Inflammatory macrophage treated with lipopolysaccharide for 1 hour (primary cell): ENCODE results near the gene LGR6.
A peak's percentile ranks its signal among the peaks of the same experiment; 100 is the strongest.
"Not testable (repeated sequence)": the region's sequence is repeated elsewhere in the genome, so short reads cannot be mapped to it uniquely, and the experiment has no call there.

ENCODE experiments used
- DNase-seq, 2 donors: peaks; one replicate each; pipeline ENCODE4 v3.0.0-alpha.2; 2020 to 2022

The LGR6 gene, protein sequence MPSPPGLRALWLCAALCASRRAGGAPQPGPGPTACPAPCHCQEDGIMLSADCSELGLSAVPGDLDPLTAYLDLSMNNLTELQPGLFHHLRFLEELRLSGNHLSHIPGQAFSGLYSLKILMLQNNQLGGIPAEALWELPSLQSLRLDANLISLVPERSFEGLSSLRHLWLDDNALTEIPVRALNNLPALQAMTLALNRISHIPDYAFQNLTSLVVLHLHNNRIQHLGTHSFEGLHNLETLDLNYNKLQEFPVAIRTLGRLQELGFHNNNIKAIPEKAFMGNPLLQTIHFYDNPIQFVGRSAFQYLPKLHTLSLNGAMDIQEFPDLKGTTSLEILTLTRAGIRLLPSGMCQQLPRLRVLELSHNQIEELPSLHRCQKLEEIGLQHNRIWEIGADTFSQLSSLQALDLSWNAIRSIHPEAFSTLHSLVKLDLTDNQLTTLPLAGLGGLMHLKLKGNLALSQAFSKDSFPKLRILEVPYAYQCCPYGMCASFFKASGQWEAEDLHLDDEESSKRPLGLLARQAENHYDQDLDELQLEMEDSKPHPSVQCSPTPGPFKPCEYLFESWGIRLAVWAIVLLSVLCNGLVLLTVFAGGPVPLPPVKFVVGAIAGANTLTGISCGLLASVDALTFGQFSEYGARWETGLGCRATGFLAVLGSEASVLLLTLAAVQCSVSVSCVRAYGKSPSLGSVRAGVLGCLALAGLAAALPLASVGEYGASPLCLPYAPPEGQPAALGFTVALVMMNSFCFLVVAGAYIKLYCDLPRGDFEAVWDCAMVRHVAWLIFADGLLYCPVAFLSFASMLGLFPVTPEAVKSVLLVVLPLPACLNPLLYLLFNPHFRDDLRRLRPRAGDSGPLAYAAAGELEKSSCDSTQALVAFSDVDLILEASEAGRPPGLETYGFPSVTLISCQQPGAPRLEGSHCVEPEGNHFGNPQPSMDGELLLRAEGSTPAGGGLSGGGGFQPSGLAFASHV

DNA sequence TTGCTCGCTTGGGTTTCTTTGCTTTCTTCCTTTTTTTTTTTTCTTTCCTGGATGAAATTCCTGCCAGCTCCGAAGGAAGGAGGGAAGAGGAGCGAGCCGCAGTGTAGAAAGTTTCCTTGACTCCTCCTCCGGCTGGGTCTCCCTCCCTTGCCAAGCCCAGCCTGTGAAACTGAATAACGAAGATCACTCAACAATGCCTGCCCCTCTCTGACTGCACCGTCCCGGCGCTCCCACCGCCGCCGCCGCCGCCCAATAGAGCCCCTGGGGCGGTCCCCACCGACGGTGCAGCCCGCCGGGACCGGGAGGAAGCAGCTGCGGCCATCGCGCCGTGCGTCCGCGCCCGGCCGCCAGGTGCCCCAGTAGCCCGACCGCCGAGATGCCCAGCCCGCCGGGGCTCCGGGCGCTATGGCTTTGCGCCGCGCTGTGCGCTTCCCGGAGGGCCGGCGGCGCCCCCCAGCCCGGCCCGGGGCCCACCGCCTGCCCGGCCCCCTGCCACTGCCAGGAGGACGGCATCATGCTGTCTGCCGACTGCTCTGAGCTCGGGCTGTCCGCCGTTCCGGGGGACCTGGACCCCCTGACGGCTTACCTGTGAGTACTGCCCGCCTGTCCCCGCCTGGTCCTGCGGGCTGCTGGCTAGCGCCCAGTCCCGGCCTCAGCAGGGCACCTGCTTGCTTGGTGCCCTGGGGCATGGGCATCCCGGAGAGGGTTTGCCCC lies at the start of gene LGR6:
Gene LGR6, plus strand, starts transcription at position 186 of the 714 bp plus-strand sequence. Its CDS starts 191 bp downstream, at position 377.
- no peak for DNase-seq

DNA sequence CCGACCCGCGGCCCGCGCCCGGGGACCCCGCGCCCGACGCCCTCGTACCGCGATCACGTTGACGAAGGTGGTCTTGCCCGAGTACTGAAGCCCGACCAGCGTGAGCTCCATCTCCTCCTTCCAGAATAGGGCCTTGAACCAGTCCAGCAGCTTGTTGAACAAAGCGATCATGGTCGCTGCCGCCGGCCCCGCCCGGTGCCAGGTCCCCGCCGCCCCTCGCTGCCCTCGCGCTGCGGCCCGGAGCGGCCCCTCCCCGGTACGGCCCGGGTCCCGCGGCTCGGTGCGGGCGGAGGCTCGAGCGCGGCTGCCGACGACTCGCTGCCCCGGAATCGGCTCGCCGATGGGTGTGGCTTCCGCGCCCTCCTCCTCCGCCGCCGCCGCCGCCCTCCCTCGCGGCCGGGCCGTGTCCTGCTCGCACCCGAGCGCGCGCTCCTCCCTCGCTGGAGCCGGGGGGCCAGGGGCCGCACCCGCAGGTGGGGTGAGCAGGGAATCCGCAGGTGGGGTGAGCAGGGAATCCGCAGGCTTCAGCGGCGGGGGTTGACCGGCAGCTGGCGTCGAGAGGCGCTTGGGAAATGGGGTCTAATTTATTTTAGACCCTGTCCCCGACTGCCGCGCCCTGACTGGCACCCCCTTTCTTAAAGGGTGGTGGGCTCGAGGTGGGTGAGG lies 49.1 kb upstream of the LGR6 start, which contains the start of gene ARL8A:
Gene ARL8A, minus strand, starts transcription at position 336 of the 666 bp plus-strand sequence. Its CDS starts 165 bp downstream, at position 171.
- peak in 1 of 2 donors; percentile 55 for DNase-seq

DNA sequence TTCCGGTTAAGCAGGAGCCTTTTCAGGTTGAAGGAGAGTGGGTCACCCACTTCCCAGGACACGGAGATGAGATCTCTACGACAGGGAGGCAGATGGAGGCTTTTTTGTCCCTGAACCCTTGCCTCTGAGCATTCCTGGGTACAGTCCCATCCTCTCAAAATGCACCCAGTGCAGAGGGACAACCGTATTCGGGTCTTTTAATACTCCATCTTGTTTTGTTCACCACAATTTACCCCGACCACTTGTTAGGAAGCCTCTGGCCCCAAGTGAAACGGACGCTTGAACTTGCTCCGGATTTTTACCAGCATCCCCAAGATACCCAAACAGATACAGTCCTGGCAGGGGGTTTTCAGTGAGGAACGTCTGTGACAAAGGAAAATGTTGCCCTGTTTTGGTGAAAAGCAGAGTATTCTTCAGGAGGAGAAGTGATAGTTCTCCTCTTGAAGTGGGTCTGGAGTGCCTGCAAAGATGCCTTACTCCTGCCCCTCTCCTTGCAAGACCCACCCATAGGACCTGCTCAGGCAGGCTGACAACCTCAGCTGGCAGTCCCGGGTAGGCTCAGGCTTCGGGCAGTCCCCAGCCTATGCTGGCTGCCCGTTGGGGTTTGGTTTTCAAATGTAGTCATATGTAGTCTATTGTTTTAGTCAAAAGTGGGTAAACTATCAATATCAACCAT lies 48.4 kb upstream of the LGR6 start:
- DNase-seq = no peak

DNA sequence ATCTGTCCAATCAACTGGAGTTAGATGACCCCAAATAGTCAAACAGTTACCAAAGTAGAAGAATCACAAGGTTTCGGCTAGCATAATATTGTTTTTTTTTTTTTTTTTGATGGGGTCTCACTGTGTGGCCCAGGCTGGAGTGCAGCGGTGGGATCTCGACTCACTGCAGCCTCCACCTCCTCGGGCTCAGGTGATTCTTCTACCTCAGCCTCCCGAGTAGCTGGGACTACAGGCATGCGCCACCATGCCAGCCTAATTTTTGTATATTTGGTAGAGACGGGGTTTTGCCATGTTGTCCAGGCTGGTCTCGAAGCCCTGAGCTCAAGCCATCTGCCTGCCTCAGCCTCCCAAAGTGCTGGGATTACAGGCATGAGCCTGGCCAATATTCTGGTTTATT lies 47.9 kb upstream of the LGR6 start:
- DNase-seq = not testable (repeated sequence)

DNA sequence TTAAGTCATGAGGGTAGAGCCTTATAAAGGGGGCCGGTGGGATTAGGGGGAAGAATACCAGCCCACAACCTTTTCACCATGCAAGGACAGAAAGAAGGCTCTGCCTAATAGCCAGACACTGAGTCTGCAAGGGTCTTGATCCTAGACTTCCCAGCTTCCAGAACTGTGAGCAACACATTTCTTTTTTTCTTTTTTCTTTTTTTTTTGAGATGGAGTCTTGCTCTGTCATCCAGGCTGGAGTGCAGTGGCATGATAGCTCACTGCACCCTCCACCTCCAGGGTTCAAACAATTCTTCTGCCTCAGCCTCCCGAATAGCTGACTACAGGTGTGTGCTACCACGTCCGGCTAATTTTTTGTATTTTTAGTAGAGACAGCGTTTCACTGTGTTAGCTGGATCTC lies 47.3 kb upstream of the LGR6 start:
- no peak for DNase-seq

DNA sequence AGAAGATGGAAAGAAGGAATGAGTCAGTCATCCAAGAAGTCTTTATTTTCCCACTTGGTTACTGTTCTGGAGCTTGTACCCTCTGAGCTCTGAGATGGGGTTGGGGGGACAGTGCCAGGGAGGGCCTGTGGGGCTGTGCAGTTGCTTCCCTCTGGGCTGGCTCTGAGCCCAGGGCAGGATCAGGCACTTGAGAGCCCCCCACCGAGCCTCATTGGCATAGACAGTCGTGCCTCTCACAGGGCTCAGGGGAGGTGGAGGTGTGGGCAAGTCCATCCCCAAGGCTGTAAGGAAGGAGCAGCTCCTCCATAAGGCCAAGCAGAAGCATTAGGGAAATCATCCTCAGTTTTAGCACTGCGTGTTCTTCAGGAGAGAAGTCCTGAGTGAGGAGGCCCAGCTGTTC lies 46.6 kb upstream of the LGR6 start:
- no peak for DNase-seq

DNA sequence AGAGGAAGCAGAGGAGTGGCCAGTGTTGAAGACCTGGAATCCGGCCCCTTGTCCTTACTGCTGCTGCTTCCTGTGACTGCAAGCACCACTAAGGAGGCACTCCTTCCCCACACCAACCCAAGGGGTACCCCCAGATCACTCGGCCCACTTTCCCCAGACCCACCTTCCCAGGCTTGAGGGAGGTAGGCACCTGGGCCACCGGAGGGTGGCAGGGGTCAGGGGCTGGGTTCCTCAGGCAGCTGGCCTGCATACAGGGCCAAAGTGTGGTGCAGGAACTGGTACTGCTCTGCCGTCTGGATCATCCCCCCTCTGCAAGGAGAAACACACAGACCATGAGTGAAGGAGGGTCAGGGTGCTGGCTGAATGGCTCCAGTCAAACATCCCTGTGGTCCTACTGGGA lies 45.2 kb upstream of the LGR6 start:
- DNase-seq = no peak

DNA sequence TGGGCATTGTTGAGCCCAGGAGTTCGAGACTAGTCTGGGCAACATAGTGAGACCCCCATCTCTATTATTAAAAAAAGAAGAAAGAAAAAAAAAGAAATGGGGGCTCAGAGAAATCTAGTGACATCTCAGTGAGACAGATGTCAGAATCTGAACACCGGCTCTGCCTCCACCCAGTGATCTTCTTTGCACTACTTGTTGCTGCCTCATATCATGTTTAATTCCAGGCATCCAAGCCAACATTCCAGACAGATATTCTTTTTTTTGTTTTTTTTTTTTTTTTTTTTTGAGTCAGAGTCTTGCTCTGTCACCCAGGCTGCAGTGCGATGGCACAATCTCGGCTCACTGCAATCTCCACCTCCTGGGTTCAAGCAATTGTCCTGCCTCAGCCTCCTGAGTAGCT lies 44.0 kb upstream of the LGR6 start:
- no peak for DNase-seq

DNA sequence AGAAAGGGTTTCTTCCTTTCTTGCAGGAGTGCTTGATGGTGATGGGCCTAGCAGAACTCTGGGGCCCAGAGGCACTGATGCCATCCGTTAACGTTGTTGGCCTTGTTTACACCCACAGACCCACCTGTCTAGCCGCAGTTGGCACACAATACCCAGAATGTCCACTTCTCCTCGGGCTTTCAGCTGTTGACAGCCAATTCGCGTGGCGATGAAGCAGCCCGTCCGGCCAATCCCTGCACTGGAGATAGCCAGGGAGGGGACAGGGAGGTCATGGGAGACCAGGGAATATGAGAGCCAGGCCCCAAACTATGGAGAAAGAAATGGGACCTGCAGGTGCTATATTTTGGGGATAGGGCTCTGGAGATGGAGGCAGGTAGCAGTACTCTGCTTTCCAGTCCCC lies 43.4 kb upstream of the LGR6 start:
- no peak for DNase-seq

DNA sequence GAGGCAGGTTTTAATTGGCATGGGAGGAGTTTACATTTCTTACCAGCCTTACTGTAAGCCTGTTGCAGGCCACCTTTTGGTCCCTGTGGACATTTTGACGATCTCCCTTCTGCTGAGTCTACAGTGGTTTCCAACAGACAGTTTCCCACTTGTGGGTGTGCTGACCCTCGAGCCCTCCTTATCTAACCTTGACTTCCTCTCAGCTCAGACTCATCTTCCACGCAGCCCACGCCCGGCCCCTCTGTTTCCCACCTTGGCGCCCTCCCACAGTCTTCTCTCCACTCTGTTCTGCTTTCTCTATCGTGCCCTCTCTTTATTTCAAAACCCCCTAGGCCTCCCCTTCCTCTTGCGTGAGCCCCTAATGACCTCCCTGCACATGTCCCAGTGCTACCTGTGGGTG lies 43.0 kb upstream of the LGR6 start:
- DNase-seq = no peak

DNA sequence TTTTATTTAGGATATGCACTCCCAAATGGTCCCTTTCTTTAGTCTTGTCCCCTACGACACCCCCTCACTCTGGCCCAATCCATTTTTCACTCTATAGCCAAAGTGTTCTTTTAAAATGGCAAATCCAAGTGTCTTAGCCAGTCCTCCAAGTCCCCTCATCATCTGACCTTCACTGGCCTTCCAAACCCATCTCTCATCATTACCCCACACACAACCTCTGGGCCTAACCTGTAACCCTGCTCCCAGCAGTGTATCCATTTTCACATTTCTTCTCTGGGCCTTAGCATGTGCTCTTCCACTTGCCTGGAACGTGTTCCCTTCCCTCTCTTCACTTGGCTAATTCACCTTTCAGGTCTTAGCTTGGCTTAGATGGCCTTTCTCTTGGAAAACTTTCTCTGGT lies 42.6 kb upstream of the LGR6 start:
- no peak for DNase-seq

DNA sequence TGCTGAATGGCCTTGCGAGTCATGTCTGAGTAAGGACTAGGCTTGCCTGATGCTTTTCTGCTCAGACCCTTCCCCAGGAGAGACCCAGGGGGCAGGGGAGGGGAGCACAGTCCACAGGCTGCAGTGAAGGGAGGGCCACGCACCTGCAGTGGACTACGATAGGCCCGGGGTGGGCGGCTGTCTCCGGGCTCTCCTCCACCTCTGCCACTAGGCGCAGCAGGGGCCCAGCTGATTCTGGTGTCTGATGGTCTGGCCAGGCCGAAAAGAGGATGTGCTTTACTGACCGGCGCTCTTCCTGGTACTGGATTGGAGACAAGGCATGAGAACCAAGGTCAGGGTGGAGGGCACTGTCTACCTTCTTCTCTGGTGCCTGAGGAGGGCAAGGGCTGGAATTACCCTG lies 41.2 kb upstream of the LGR6 start:
- DNase-seq = no peak

DNA sequence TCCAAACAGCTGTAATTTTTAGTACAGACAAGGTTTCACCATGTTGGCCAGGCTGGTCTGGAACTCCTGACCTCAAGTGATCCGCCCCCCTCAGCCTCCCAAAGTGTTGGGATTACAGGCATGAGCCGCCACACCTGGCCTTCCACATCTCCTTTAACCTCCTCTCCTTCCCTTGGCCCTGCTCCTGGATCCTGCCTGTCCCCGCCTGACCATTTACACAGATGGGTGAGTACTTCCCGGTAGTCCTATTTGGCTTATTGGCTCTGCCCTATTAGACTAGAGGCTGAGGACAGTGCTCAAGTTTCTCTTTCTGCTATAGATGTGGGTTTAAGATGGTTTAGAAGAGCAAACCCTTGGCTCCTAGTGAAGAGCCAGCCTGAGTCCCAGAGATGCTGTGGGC lies 40.3 kb upstream of the LGR6 start:
- DNase-seq = no peak

DNA sequence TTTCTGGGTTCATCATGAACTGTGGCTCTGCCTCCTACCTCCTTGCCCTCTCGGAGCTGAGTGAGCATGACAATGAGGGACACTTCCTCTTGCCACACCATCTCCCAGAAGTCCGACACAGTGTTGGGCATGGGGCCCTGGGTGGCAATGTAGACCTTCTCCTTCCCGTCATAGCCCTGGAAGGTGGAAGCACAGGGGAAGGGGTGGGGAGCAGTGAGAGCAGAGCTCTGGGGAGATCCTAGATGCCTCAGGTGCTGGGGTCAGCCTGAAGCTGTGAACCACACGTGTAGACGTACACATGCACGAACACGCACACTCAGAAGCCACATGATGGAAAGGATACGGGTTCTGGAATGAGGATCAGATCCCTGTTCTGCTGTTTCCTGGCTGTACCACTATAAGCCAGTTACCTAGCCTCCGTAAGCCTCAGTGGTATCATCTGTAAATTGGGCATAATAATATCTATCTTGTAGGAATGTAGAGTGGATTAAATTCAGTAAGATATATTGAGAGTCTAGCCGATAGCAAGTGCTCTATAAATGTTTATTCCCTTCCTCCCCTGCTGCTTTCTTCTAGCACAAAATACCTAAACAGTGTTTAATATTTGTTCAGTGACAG lies 39.3 kb upstream of the LGR6 start:
- no peak for DNase-seq

DNA sequence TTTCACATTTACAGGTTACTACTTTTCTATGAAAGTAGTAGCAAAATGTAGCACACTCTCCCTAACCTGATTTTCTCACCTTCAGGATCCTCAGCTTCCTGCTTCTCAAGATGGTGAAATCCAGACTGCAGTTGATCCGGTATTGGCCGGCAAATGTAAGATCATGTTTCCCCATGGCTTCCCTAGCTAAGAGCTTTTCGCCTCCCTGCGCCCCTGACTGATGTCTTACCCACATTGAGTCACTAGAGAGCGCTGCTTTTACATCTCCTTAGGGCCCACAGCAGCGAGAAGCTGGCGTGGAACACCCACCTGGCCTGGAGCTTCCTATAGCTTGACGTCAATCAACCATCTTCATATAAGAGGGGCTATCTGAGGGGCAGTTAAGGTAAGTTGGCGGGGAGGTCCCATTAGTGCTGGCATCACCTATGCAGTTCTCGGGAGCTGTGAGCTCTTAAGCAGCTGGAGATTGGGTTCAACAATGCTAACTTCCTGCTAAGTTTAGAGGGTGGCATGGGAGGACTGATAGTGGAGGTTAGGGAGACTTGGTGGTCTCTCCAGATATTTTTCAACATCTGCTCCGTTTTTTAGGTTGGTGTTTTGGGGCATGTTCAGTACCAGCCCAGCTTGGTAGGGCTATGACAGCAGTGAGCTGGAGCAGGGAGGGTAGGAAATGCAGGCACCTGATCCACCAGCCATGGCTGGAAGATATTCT lies 38.7 kb upstream of the LGR6 start:
- DNase-seq = peak in 1 of 2 donors; percentile 61

DNA sequence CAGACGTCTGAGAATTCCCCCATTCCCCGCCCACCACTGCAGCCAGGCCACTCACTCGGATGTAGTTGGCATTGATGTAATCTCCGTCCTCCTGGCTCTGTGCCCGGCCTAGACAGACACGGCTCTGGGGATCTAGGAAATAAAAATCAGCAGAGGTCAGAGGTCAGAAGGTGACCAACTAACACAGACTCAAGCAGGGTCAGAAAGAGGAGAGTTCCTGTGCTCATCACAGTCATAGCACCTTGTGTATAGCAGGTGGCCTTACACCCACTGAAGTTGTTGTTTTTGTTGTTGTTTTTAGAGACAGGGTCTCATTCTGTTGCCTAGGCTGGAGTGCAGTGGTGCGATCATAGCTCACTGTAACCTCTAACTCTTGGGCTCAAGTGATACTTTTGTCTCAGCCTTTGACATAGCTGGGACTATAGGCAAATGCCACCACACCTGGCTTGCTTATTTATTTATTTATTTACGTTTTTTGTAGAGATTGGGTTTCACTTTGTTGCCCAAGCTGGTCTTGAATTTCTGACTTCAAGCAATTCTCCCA lies 38.0 kb upstream of the LGR6 start:
- peak; percentile 93 to 94 for DNase-seq

DNA sequence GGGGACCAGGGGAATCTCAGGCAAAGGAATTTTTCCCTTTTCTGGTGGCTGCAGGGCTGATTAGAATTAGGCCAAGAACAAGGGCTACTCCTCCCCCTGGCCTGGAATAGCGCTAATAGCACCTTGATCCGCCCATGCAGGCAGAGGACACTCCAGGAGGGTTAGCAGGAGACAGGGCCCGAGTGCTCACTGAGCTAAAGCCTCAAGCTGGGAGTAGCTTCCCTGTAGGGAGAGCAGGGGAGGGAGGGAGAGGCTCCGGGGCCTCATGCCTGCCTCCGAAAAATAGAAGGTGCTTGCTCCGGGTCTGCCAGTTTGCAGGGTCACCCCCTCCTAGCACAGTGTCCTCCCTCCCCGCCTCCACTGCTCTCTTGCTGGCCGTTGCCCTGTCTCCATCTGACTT lies 37.0 kb upstream of the LGR6 start:
- no peak for DNase-seq

DNA sequence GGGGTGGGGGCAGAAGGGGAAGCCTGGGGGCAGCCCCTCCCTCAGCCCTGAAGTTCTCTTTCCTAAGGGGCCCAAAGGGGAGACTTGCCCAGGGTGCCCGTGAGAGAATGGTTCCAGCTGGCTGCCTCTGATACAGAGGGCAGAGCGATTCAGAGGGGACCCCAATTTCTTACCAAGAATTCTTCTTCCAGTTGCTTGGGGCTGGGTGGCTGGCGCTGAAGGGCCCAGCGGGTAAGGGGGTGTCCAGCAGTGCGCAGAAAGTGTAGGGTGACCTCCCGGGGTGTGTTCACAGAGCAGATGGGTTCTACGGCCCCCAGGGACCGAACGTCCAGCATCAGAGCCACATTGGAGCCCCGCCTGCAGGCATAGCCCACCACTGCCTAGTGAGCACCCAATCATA lies 35.7 kb upstream of the LGR6 start:
- DNase-seq = no peak

DNA sequence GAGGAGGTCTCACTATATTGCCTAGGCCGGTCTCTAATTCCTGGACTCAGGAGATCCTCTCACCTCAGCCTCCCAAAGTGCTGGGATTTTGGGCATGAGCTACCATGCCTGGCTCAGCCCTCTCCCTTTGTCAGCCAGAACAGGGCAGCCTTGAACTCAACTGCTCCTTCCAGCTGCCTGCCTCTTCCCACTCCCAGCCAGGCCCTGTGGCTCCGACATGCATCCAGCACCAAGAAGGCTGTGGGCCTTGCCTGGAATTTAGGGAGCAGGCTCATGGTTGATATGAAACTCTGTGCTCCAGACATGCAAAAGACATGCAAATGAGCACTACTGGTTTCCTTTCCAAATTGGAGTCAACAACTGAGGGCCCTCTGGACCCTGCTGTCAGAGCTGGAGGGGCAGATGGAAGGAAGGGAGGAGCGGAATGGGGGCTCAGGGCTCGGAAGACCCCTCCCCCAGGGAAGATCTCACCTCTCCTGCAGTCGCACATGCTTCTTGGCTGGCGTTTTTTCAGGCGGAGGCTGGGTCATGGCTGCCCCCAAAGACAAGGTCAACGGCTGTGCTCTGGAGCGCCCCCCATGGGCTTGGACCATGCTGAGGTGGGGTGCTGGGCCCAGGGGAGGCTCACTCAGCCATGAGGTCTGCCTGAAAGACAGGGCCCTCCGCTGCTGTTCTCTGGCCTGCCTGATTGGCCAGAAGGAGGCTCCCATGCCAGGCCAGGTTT lies 34.6 kb upstream of the LGR6 start:
- DNase-seq = no peak
